ENCODE data around the gene ENO4.

Gene ENO4

GRCh38 chr10:116831790-116832189 is 17.5 kb upstream of the ENO4 start:
- DNase-seq = no peak

GRCh38 chr10:116833986-116834985 is 15.0 kb upstream of the ENO4 start:
- peak; percentile 80 for DNase-seq

GRCh38 chr10:116835658-116836057 is 13.6 kb upstream of the ENO4 start:
- DNase-seq = no peak

- DNase-seq = peak; percentile 55
These were observed 13.2 kb upstream of the ENO4 start for GRCh38 chr10:116836083-116836482.

GRCh38 chr10:116836902-116837523 is 12.3 kb upstream of the ENO4 start:
- no peak for DNase-seq

GRCh38 chr10:116838143-116838725 is 11.1 kb upstream of the ENO4 start:
- DNase-seq = no peak

GRCh38 chr10:116840389-116841075 is 8.8 kb upstream of the ENO4 start:
- no peak for DNase-seq

GRCh38 chr10:116845823-116846222 is 3.5 kb upstream of the ENO4 start:
- DNase-seq = no peak

GRCh38 chr10:116848032-116848943 is 1.0 kb upstream of the ENO4 start:
- DNase-seq = no peak

GRCh38 chr10:116848944-116849247 is 403 bp upstream of the ENO4 start:
- DNase-seq = no peak

- no peak for DNase-seq
These were observed 836 bp downstream of the ENO4 start for GRCh38 chr10:116850058-116850611.

GRCh38 chr10:116852246-116852645 is 2.9 kb downstream of the ENO4 start:
- DNase-seq = no peak

- no peak for DNase-seq
These were observed 4.0 kb downstream of the ENO4 start for GRCh38 chr10:116853287-116853686.

- no peak for DNase-seq
These were observed 4.4 kb downstream of the ENO4 start for GRCh38 chr10:116853701-116854100.

GRCh38 chr10:116857156-116857555 is 7.9 kb downstream of the ENO4 start:
- no peak for DNase-seq

GRCh38 chr10:116861796-116862195 is 12.5 kb downstream of the ENO4 start:
- no peak for DNase-seq

GRCh38 chr10:116864436-116864835 is 15.1 kb downstream of the ENO4 start:
- DNase-seq = no peak

- DNase-seq = no peak
These were observed 16.8 kb downstream of the ENO4 start for GRCh38 chr10:116866066-116866465.

- DNase-seq = no peak
These were observed 17.8 kb downstream of the ENO4 start for GRCh38 chr10:116866987-116867595.

- DNase-seq = no peak
These were observed 18.9 kb downstream of the ENO4 start for GRCh38 chr10:116868198-116868676.

GRCh38 chr10:116868722-116869121 is 19.4 kb downstream of the ENO4 start:
- DNase-seq = no peak

Measured in retina (tissue), 1 donor.